ENCODE measurements around the gene C15orf39. TPM values are rescaled to one million over a fixed set of nuclear protein-coding genes. Genes with fewer than 3 reads are reported as not detected.
"Not testable (repeated sequence)": the region's sequence is repeated elsewhere in the genome, so short reads cannot be mapped to it uniquely, and the experiment has no call there.

C15orf39 gene
- 10 to 100 TPM in 4 of 5 donors, 1 to 10 TPM in 1; 7.2 to 17.3 (median 10.7) TPM for polyA plus RNA-seq (ENCODE audit: insufficient read depth in 1 of 5, insufficient read length in 5 of 5, low replicate concordance in 1 of 5)
- long read RNA-seq, donor 1, full-length matches to known transcripts, result 14 of 27 reads
- long read RNA-seq, donor 1, partial matches to known transcripts, result 13 of 27 reads
- long read RNA-seq, donor 1, other reads (novel, unspliced or antisense), result 0 of 27 reads
- long read RNA-seq, donor 2, partial matches to known transcripts, result 0 of 5 reads
- long read RNA-seq, donor 2, other reads (novel, unspliced or antisense), result 0 of 5 reads
- long read RNA-seq, donor 3, full-length matches to known transcripts, result 14 of 14 reads
- long read RNA-seq, donor 3, partial matches to known transcripts, result 0 of 14 reads
- long read RNA-seq, donor 3, other reads (novel, unspliced or antisense), result 0 of 14 reads
- long read RNA-seq, donor 4, full-length matches to known transcripts, result 7 of 7 reads
- long read RNA-seq, donor 4, partial matches to known transcripts, result 0 of 7 reads
- long read RNA-seq, donor 4, other reads (novel, unspliced or antisense), result 0 of 7 reads
- long read RNA-seq, donor 5, full-length matches to known transcripts, result 18 of 23 reads
- long read RNA-seq, donor 5, partial matches to known transcripts, result 5 of 23 reads
- long read RNA-seq, donor 5, other reads (novel, unspliced or antisense), result 0 of 23 reads
- long read RNA-seq, donor 6, full-length matches to known transcripts, result 14 of 34 reads
- long read RNA-seq, donor 6, partial matches to known transcripts, result 20 of 34 reads
- long read RNA-seq, donor 6, other reads (novel, unspliced or antisense), result 0 of 34 reads
- long read RNA-seq, donor 7, full-length matches to known transcripts, result 10 of 27 reads
- long read RNA-seq, donor 7, partial matches to known transcripts, result 17 of 27 reads
- long read RNA-seq, donor 7, other reads (novel, unspliced or antisense), result 0 of 27 reads
- long read RNA-seq, donor 8, full-length matches to known transcripts, result 5 of 5 reads
- long read RNA-seq, donor 8, partial matches to known transcripts, result 0 of 5 reads
- long read RNA-seq, donor 8, other reads (novel, unspliced or antisense), result 0 of 5 reads

- DNase-seq, result peak; percentile 77 to 80
Observed at GRCh38 chr15:75201616-75202250, at the start of gene C15orf39. Gene C15orf39, plus strand, starts transcription at chr15:75201882. Its CDS starts 4,167 bp downstream, at chr15:75206049.

GRCh38 chr15:75152382-75153079 is 49.2 kb upstream of the C15orf39 start:
- no peak for DNase-seq

GRCh38 chr15:75153087-75153486 is 48.6 kb upstream of the C15orf39 start:
- DNase-seq, result no peak

- DNase-seq, result no peak
Observed at GRCh38 chr15:75153565-75154276, 48.0 kb upstream of the C15orf39 start.

GRCh38 chr15:75154461-75155062 is 47.1 kb upstream of the C15orf39 start:
- DNase-seq, result no peak

GRCh38 chr15:75156326-75157215 is 45.1 kb upstream of the C15orf39 start:
- DNase-seq, result no peak

GRCh38 chr15:75158402-75158801 is 43.3 kb upstream of the C15orf39 start:
- DNase-seq, result no peak

GRCh38 chr15:75159244-75159643 is 42.4 kb upstream of the C15orf39 start:
- DNase-seq, result no peak

GRCh38 chr15:75161106-75161916 is 40.4 kb upstream of the C15orf39 start:
- no peak for DNase-seq

GRCh38 chr15:75161917-75162414 is 39.7 kb upstream of the C15orf39 start:
- no peak for DNase-seq

- no peak for DNase-seq
Observed at GRCh38 chr15:75163150-75163564, 38.5 kb upstream of the C15orf39 start.

- DNase-seq, result no peak
Observed at GRCh38 chr15:75164625-75165350, 36.9 kb upstream of the C15orf39 start.

- not testable (repeated sequence) for DNase-seq
Observed at GRCh38 chr15:75166489-75167063, 35.1 kb upstream of the C15orf39 start.

GRCh38 chr15:75167588-75168350 is 33.9 kb upstream of the C15orf39 start:
- DNase-seq, result no peak

- DNase-seq, result no peak
Observed at GRCh38 chr15:75168374-75168773, 33.3 kb upstream of the C15orf39 start.

GRCh38 chr15:75170203-75170602 is 31.5 kb upstream of the C15orf39 start:
- DNase-seq, result no peak
